GM21367 (cell line): ENCODE measurements around the gene XRCC5.
"Not testable (repeated sequence)": the region's sequence is repeated elsewhere in the genome, so short reads cannot be mapped to it uniquely, and the experiment has no call there.

ENCODE experiments used
- ATAC-seq: cut with Tn5 transposase; IDR thresholded peaks from one replicate; pipeline ENCODE4 v1.9.1; 2021; ENCODE audit not compliant: unreplicated experiment

Gene XRCC5

GRCh38 chr2:216108967-216109921 lies at the start of gene XRCC5:
Gene XRCC5 (plus strand): TSS chr2:216109348. CDS start chr2:216109437, 89 bp downstream.
- peak; percentile 42 for ATAC-seq

DNA sequence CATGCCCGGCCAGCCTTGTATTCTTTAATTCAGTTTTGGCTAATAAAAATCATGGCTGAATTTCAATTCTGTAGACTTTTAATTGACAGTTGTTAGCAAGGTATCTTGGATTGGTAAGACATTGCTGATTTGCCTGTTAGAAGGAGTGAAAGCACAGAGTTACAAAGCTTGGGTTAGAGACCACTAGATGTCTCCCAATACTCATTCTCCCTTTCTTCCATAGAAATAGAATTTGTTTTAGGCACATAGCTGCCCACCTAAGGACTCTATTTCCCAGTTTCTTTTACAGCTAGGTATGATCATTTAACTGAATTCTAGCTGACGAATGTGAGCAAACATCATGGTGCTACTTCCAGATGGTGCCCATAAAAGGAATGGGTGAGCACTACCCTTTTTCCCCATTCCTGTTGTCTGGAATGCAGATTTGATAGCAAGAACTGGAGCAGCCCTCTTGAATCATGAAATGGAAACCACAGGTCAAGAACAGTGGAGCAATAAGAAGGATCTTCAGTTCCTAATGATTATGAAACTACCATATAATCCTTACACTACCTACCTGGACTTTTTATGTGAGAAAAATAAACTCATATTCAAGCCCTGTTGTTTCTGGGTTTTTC lies 45.0 kb upstream of the XRCC5 start:
- ATAC-seq: no peak

GRCh38 chr2:216064665-216065064 lies 44.5 kb upstream of the XRCC5 start:
- ATAC-seq: no peak

DNA sequence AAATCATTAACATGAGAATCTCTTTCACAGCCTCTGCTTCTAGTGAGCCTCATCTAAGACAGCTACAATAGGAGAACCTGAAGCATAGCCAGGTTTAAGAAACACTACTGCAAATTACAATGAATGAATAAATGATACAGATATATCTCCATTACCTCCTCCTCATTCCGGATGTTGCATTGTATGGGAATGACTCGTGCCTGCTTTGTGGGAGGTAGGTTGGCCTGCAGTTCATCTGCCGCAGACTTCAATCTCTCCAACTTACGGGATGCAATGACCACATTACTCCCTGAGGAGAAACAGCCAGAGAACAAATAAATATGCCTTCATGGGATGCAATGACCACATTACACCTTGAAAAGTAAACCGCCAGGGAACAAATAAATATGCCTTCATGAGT lies 42.9 kb upstream of the XRCC5 start:
- ATAC-seq: no peak

DNA sequence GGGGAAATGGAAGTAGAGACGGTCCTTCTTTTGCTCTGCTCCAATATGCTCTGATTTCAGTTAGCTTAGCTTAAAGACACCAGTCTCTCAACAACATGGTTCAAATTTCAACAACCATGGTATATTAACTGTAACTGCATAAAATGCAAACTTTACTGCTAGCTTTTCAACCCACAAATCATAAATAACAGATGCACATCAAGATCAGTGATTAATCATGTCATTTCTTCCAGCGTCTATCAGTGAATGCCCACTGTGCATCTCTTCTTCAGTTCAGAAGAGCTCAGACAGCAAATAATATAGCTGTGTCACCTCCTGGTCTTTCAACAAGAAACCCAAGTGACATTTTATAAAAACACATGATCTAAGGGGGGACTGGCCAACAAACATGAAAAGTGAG lies 40.1 kb upstream of the XRCC5 start:
- ATAC-seq: no peak

DNA sequence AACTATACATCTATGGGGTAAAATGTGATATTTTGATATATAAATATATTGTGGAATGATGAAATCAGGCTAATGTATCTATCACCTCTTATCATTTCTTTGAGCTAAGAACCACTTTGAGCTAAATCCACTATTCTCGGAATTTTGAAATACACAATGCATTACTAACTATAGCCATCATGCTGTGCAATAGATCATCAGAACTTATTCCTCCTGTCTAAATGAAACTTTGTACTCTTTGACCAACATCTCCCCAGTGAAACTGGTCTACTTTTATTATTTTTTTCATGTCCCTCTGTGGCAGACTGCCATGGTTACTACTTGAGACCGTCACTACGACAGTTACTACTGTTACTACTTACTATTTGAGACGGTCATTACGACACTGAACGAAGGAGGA lies 39.0 kb upstream of the XRCC5 start:
- ATAC-seq: no peak

GRCh38 chr2:216071111-216071851 lies 37.9 kb upstream of the XRCC5 start:
- no peak for ATAC-seq

DNA sequence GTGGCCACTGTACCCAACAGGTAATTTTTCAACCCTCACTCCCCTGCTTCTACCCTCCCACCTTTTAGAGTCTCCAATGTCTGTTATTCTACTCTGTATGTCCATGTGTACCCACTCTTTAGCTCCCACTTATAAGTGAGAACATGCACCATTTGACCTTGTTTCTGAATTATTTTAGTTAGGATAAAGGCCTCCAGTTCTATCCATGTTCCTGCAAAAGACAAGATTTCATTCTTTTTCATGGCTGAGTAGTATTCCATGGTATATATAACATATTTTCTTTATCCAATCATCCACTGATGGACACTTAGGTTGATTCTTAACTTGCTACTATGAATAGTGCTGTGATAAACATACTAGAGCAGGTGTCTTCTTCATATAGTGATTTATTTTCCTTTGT lies 36.7 kb upstream of the XRCC5 start:
- no peak for ATAC-seq

DNA sequence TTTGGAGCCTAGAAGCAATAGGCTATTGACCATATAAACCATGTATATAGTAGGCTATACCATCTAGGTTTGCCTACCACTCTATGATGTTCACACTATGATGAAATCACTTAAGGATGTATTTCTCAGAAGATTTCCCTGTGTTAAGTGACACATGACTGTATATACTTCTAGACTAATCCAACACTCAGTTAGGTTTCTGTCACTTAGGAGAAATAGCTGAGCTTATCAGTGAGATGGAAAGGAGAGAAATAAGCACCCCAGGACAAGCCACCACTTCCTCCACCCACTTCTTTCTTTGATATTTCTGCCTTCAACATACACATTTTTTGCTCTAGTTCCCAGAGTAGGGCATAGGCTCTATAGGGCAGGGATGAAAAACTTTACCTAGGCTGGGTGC lies 35.4 kb upstream of the XRCC5 start:
- no peak for ATAC-seq

- no peak for ATAC-seq
These were observed 34.8 kb upstream of the XRCC5 start for GRCh38 chr2:216074380-216074779.

GRCh38 chr2:216074794-216075193 lies 34.4 kb upstream of the XRCC5 start:
- no peak for ATAC-seq

GRCh38 chr2:216075510-216076485 lies 33.4 kb upstream of the XRCC5 start:
- no peak for ATAC-seq

DNA sequence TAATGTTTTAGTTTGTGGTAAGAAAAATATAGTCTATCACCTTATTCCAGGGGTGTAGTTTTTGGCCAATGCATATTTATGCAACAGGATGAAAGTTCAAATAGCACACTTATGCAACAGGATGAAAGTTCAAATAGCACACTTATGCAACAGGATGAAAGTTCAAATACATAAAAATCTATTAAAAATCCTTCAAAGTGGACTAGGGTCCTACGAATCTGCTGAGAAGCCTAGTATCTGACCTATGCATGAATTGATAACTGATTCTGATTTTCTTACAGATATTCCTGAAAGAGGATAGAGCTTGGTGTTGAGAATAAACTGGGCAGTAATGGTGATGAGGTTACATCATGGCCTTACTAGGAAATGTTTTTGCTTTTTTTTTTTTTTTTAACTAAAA lies 30.4 kb upstream of the XRCC5 start:
- no peak for ATAC-seq

DNA sequence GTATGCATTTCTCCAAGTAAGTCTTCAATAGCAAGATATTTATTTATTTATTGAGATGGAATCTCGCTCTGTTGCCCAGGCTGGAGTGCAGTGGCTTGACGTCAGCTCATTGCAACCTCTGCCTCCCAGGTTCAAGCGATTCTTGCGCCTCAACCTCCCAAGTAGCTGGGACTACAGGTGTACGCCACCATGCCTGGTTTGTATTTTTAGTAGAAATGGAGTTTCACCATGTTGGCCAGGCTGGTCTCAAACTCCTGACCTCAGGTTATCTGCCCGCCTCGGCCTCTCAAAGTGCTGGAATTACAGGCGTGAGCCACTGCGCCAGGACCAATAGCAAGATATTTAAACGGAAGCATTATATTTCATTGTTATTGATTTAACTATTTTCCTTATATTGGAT lies 29.1 kb upstream of the XRCC5 start:
- not testable (repeated sequence) for ATAC-seq

GRCh38 chr2:216081012-216081411 lies 28.1 kb upstream of the XRCC5 start:
- ATAC-seq: no peak

- ATAC-seq: peak; percentile 86
These were observed 27.5 kb upstream of the XRCC5 start, which contains the start of the genes PECR and TMEM169 for GRCh38 chr2:216081487-216082116. Gene PECR (minus strand): TSS chr2:216081809. CDS start chr2:216081741, 68 bp downstream. Gene TMEM169 (plus strand): TSS chr2:216081919. CDS start chr2:216095964, 14,045 bp downstream.

GRCh38 chr2:216082117-216082711 lies 26.9 kb upstream of the XRCC5 start:
- ATAC-seq: peak; percentile 6

- no peak for ATAC-seq
These were observed 26.3 kb upstream of the XRCC5 start for GRCh38 chr2:216082805-216083204.
